Kidney capillary endothelial cell (primary cell): Measurements from ENCODE around the gene SHROOM3.
"Not testable (repeated sequence)": the region's sequence is repeated elsewhere in the genome, so short reads cannot be mapped to it uniquely, and the experiment has no call there.

Source experiments
- DNase-seq: peaks from one replicate; pipeline ENCODE4 v3.0.0-alpha.2; 2018; ENCODE audit warnings: low spot score

Gene SHROOM3

DNA sequence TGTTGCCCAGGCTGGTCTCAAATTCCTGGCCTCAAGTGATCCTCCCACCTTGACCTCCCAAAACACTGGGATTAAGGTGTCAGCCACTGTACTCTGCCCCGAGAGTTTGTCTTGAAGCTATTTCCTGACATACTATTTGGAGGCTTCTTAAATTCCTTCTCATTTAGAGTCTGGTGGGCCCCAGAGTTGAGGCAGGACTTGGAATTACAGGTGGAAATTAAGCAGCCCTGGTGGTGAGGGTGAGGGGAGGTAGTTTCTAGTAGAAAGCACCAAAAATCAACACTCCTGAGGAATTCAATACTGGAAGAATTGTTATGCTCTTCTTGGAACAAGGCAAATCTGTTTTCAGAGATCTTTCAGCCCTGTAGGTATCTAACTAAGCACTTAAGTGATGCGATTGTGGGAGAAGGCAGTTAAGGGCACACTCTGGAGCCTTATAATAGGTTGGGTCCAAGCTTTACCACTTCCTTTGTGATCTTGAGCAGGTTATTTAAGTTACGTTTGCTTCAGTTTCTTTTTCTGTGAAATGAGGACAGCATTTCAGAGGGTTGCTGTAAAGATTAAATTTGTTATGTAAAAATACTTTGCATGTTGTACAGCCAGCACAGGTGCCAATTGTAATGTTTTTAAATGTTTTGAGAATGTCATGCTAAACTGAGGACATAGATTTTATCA, 262.2 kb downstream of the SHROOM3 start:
- no peak for DNase-seq

DNA sequence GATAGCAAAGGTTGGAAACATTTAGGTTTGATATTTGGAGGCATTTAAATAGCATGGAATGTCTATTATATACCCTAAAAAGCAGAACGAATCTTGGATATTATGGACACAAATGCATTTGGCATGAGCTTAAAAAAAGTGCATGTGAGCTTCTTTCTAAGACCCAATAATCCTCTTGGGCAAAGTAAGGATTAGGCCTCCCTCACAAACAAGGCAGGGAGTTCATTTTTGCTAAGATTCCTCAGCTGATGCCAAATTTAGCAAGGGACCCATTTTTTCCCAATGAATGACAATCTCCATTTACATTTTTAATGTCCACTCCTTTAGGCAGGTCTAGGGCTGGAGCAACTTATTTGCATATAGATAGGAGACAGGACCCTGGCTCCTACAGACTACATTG, 263.1 kb downstream of the SHROOM3 start:
- no peak for DNase-seq

- DNase-seq = no peak
Measured at GRCh38 chr4:76699751-76700310, 264.8 kb downstream of the SHROOM3 start.

GRCh38 chr4:76702440-76703122, 267.6 kb downstream of the SHROOM3 start:
- DNase-seq = no peak

GRCh38 chr4:76703123-76703490, 268.1 kb downstream of the SHROOM3 start:
- DNase-seq = no peak

DNA sequence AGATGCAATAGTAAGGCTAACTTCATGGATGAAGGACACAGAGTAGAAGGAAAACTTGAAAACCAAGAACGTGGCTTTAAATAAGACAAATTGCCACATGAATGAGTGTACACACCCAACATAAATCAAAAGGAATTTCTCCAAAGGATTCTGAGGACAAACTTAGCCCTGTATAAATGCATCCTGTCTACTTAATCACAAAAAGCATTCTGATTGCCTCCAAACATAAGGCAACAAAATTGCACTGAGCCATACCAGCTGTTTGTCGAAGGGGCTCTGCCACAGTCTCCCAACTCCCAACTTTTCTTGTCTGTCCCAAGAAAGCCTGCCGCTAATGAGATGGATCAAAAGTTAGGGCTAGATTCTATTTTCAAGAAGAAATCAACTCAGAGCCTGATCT, 268.6 kb downstream of the SHROOM3 start:
- DNase-seq = peak; percentile 54

DNA sequence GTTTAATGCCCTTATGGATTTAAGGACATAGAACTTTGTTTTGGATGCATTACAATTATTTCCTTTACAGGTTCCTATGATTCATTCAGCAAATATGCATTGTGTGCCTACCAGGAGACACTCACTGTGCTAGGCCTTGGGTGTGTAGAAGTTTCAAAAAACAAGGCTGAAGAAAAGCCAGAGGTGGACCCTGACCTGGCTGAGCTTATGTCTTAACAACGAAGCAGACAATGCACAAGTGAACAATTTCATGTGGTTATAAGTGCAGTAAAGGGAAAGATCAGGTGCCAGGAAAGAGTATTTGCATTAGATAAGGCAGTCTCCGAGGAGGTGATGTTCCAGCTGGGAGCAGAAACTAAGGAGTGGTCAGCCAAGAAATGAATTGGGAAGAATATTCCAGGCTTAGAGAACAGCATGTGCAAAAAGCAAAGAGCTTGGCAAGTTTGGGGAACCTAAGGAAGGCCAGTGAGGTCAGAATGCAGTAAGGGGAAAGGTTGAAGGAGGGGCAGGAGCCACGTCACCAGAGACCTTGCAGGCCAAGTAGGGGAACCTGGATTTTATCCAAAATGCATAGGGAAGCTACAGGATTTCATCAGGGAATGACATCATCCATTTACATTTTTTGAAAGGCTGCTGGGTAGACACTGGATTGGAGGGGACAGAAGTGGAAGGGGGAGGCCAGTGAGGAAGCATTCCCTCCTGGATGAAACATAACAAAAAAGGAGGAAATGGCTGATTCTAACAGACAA, 269.3 kb downstream of the SHROOM3 start:
- peak; percentile 88 for DNase-seq

DNA sequence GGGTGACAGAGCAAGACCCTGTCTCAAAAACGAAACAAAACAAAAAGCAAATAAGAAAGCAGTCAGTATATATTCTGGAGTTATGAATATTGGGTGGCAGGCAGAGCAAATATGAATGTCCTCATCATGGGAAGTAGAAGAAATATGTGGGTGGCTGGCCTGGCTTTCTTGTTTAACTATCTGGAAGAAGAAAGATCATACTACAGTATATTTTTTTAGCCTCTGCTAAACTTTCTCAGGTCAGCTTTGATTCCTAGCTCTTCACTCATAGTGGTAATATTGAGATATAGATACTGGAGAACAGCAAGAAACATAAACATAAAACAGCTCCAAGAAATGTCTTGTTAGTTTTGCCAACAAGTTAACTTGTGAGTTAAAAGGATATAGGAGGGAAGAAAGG, 270.4 kb downstream of the SHROOM3 start:
- DNase-seq = no peak

GRCh38 chr4:76706581-76706980, 271.6 kb downstream of the SHROOM3 start:
- DNase-seq = no peak

DNA sequence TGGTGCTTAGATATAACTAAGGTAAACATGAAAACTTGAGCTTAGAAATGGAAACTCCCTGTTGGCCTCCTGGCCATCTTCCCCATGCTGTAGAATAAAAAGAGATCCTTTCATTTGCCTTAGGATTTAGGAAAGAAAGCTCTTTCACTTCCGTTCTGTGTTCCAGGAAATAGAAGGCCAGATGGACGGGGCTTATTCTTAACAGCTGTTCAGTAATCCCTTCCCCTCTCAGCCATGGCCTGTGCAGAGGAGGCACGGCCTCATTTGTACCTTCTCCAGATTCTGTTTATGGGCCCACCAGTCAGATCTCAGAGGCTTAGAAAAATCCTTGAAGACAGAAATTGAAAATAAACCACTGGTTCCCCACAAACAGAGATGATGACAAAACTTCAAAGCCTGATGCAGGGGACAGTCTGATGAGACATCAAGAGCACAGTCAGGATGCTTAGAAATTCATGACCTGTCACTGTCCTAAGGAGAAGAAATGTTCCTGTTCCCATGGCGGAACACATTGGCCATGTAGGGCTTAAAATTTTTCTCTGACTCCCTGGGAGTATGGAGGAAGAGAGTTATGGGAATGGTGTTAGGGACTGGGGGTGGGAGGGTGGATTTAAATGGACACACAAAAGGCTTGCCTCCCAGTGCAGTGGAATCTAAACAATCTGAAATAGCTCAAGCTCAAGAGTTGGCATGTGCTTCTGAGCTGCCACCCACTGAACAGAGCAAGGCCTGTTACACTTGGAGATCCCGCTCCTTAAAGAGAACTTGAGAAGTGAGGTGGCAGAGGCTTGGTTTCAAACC, 274.1 kb downstream of the SHROOM3 start:
- no peak for DNase-seq

DNA sequence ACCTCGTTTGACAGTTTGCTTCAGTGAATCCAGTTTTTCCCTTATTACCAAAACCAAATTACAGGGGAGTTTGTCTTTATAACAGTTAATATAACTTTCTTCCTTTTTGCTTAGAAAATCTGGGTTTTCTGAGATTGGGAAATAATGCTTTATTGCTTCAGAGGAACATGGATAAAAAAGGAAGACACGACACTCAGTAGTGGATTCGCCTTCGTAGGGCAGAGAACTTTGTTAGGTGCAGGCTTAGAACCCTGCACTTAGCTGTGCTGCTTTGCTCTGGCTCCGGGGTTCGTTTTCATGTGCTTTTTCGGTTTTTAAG, 274.7 kb downstream of the SHROOM3 start:
- no peak for DNase-seq

DNA sequence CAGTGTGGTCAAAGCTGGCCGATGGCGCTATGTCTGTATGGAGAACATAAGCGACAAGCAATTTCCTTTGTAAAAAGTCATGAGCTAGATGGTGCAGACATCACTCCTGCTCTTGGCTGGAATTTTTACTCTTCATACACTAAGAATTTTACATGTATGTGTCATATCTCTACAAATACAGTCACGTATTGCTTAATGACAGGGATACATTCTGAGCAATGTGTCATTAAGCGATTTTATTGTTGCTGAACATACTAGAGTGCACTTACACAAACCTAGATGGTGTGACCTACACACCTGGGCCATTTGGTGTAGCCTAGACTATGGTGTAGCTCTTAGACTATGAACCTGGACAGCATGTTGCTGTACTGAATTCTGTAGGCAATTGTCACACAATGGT, 277.5 kb downstream of the SHROOM3 start:
- DNase-seq = no peak

DNA sequence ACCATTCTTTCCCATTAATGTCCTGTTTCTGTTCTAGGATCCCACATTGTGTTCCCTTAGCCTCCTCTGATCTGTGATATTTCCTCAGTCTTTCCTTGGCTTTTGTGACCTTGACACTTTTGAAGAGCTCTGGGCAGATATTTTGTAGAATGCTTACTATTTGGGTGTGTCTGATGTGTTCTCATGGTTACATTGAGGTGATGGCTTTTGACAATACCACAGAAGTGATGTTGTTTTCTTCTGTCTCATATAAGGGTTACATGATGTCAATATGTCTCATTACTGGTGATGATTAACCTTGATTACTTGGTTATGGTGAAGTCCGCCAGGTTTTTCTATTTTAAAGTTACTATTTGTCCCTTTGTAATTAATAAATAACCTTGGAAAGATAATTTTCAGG, 279.2 kb downstream of the SHROOM3 start:
- DNase-seq = no peak

- DNase-seq = no peak
Measured at GRCh38 chr4:76716020-76716419, 281.0 kb downstream of the SHROOM3 start.

GRCh38 chr4:76716658-76717057, 281.6 kb downstream of the SHROOM3 start:
- no peak for DNase-seq

DNA sequence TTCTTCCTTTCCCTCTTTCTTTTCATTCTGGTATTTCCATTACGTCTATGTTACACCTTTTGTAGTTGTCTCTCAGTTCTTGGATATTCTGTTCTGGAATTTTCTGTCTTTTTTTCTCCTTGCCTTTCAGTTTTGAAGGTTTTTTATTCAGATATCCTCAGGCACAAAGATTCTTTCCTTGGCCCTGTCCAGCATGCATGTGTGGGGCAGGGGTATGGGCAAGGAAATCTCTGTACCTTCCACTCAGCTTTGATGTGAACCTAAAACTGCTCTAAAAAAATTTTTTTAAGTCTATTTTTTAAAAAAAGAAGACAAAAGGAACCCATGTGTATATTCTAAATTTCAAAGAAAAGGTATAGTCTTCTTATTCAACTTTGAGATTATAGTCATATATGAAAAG, 282.4 kb downstream of the SHROOM3 start:
- DNase-seq = no peak

DNA sequence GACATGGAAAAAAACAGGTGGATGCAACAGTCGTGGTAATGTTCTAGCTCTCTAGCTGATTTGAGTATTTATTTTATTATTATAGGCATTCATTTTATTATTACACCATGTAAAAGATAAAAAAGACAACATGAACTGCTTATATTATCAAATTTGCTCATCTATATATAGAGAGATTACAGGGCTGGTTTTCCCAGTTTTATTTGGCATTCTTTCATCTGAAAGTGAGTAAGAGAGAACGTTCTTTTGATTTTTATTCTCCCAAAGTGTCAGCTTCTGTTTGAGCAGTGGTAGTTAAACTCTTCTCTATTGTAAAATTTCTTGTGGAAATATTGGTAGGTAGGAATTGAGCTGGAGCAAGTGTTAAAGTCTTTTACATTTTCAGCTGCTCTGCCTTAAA, 283.0 kb downstream of the SHROOM3 start:
- no peak for DNase-seq

DNA sequence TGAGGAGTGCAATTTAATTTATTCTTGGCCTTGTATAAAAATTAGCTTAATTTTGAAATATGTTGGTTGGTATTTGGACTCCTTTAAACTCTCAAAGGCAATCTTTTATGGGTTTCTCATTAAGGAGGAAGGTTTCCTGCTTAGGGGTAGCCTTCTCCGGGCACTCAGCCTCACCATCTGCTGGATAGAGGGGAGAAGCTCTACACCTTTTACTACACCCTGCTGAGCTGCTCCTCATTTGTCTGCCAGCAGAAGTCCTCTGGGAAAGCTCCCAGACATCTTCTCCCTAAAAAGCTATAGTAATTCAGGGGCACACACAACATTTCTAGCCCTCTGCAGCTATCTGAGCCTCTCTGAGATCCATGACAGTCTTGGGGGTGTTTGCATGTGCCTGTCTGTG, 283.8 kb downstream of the SHROOM3 start:
- DNase-seq = no peak

DNA sequence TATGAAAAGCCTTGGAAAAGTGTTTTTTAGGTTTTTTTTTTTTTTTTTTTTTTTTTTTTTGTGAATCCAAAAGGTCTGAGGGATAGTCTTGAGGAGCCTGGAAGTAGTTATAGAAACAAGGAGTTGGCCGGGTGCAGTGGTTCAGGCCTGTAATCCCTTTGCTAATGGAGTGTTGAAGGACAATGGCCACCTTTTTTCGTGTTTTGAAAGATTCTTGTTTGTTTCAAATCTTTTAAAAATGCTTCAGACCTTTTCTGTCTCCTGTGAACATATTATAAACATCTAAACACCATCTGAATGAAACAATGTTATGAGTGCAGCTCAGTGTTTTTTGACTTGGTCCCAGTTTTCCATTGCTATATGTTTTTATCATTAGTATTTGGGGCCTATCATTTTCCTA, 285.1 kb downstream of the SHROOM3 start:
- DNase-seq = no peak

- DNase-seq = not testable (repeated sequence)
Measured at GRCh38 chr4:76722146-76722545, 287.1 kb downstream of the SHROOM3 start.

DNA sequence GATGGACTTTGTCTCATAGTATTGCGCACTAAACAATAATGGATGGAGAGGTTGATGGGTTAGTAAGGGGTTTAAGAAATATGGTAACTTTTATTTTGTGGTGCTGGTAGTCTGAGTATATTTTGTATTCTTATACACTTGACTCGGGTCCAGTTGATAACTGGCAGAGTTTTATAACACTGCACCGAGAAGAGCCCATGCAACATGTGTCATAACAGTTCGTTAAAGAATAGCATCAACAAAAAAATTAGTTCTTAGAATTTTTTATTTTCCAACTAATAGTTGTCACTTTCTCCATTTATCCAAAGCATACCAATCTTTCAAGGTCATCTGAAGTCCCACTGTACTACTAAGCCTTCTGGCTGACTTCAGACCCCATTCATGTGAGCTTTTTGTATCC, 287.8 kb downstream of the SHROOM3 start:
- no peak for DNase-seq

- DNase-seq = no peak
Measured at GRCh38 chr4:76723373-76723772, 288.3 kb downstream of the SHROOM3 start.
